SJSA1 (cell line): ENCODE results near the gene LRRC10B. TPM values are rescaled to one million over a fixed set of nuclear protein-coding genes. Genes with fewer than 3 reads are reported as not detected.
A peak's percentile ranks its signal among the peaks of the same experiment; 100 is the strongest.
"Not testable (repeated sequence)": the region's sequence is repeated elsewhere in the genome, so short reads cannot be mapped to it uniquely, and the experiment has no call there.

ENCODE experiments used
- DNase-seq, 2 experiments: peaks; one replicate each; pipeline ENCODE4 v3.0.0-alpha.2; 2015 to 2020; ENCODE audit warnings: low spot score in 2 of 2, low read depth in 1 of 2
- H3K27ac ChIP-seq: fragments of 250-450 bp; sonication (Bioruptor Pico); 2 replicates; pipeline ENCODE4 v1.5.1; 2020; ENCODE audit warnings: mild to moderate bottlenecking, moderate library complexity
- H3K27me3 ChIP-seq: fragments of 250-450 bp; sonication (Bioruptor Pico); replicated peaks from 2 replicates; pipeline ENCODE4 v1.5.1; 2020; ENCODE audit warnings: mild to moderate bottlenecking, moderate library complexity
- H3K36me3 ChIP-seq: fragments of 250-450 bp; sonication (Bioruptor Pico); 2 replicates; pipeline ENCODE4 v1.5.1; 2020; ENCODE audit warnings: mild to moderate bottlenecking
- H3K4me1 ChIP-seq: fragments of 250-450 bp; sonication (Bioruptor Pico); replicated peaks from 2 replicates; pipeline ENCODE4 v1.6.1; 2021; ENCODE audit warnings: mild to moderate bottlenecking
- H3K4me3 ChIP-seq: fragments of 250-450 bp; sonication (Bioruptor Pico); 2 replicates; pipeline ENCODE4 v1.5.1; 2020; ENCODE audit warnings: mild to moderate bottlenecking
- H3K9me3 ChIP-seq: fragments of 250-450 bp; sonication (Bioruptor Pico); replicated peaks from 2 replicates; pipeline ENCODE4 v1.5.1; 2020; ENCODE audit warnings: mild to moderate bottlenecking
- total RNA-seq: library from RNA; depleted of rRNA; stranded (reverse); fragments of >200 nt; shearing (Covaris generic); gene quantifications from 2 replicates; pipeline ENCODE4 v1.2.3, GENCODE V29; 2014

The LRRC10B gene
- total RNA-seq, 1 experiment from 2014 or later: not detected

DNA sequence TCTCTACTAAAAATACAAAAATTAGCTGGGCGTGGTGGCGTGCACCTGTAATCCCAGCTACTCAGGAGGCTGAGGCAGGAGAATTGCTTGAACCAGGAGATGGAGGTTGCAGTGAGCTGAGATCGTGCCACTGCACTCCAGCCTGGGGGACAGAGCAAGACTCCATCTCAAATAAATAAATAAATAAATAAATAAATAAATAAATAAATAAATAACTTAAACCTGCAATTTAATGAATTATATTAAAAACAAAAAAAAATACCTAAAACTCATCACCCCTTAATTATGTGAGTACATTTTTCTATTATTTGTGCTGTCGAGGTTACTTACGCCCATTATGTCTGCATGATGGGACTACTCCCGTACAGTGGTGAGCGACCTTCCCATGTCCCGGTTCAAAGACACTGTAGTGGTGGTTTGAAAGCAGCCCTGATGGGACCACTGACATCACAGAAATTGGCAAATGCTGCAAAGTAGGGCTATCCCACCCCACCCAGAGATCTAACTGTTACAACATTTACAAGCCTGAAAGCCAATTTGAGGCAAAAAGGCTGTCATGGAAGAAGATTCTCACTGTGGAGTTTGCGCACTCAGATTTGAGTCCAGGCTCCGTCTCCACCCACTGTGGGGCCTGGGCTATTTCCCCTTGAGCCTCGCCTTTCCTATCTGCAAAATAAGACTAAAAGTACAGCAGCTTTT lies 29.0 kb upstream of the LRRC10B start:
- H3K4me1 ChIP-seq, H3K36me3 ChIP-seq, H3K9me3 ChIP-seq, H3K27ac ChIP-seq, H3K4me3 ChIP-seq, DNase-seq, H3K27me3 ChIP-seq: not testable (repeated sequence)

DNA sequence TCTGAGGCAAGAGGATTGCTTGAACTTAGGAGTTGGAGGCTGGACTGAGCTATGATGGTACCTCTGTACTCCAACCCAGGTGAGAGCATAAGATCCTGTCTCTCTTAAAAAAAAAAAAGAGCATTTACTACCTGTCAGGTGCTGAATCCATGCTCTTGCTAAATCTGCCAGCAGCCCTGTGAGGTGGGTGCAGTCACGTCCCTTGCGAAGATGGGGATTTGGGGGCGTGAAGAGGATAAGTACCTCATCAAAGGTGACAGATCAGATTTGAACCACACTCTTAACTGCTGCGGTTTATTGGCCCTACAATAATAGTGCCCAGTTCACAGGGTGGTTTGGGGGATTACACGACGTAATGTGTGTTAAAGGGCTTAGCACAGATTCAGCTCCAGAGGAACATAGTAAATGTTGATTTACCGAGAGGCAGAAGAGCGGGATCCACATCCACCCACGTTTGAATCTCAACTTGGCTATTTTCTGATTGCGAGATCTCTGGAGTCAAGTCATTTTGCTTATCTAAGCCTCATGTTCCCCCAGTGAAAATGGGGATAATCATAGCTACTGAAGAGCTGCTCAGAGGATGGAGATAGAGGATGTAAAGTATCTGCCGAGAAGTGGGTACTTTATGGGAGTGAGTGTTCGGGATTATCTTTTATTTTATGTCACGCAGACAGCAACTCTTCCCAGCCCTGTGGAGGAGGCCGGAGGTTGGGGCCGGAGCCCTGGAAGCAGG lies 28.1 kb upstream of the LRRC10B start:
- H3K9me3 ChIP-seq: no peaks in the 10 kb centered on the region; the same call in 1 of the 2 replicates
- no peak overlapping the region for H3K4me3 ChIP-seq
- H3K36me3 ChIP-seq: no peaks in the 10 kb centered on the region
- peaks cover 6% of the 10 kb centered on the region; the same call in 1 of the 2 replicates for H3K27me3 ChIP-seq
- no peak for DNase-seq
- H3K27ac ChIP-seq: no peak overlapping the region
- H3K4me1 ChIP-seq: 0 out of 2 replicates have a peak, but pooled peaks cover 4% of the 10 kb centered on the region

DNA sequence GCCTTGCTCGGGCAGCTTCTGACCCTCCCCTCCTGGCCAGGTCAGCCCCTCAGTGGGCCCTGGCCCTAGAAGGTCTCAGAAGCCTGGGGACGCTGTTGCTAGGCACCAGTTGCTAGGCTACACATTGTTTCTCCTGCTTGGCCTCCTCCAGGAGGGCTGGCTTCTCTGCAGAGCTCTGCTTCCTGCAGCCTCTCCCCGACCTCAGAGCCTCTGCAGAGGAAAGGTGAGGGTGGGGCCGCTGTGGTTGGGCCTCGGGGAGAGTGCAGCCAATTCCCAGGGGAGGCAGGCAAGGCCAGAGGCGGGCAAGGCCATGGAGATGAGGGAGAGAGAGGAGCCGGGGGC lies 27.6 kb upstream of the LRRC10B start:
- Histone ChIP-seq H3K9me3 (no peaks in the 10 kb centered on the region; the same call in 1 of the 2 replicates), H3K4me3 (no peak overlapping the region), H3K4me1 (0 out of 2 replicates have a peak, but pooled peaks cover 4% of the 10 kb centered on the region), H3K36me3 (no peaks in the 10 kb centered on the region), H3K27ac (no peak overlapping the region), H3K27me3 (peaks cover 6% of the 10 kb centered on the region; the same call in 1 of the 2 replicates)
- no peak for DNase-seq

DNA sequence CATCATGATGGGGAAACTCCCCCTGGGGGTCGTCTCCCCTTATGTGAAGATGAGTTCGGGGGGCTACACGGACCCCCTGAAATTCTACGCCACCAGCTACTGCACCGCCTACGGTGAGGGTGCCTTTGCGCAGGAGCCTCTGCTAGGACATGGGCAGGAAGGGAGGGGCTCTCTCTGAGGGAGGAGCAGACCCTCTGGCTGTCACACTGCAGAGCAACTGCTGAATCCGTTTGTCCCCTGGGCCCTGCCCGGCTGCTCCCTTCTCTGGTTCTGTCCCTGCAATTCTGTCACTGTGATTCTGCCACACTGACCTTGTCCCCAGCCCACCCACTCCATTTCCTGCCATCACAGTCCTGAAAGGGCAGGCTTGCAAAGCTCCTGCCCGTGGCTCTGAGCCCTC lies 26.7 kb upstream of the LRRC10B start:
- Histone ChIP-seq H3K9me3 (no peaks in the 10 kb centered on the region; the same call in 1 of the 2 replicates), H3K27me3 (peaks cover 6% of the 10 kb centered on the region; the same call in 1 of the 2 replicates), H3K4me3 (no peak overlapping the region), H3K4me1 (0 out of 2 replicates have a peak, but pooled peaks cover 4% of the 10 kb centered on the region), H3K27ac (no peak overlapping the region), H3K36me3 (no peaks in the 10 kb centered on the region)
- DNase-seq: no peak

DNA sequence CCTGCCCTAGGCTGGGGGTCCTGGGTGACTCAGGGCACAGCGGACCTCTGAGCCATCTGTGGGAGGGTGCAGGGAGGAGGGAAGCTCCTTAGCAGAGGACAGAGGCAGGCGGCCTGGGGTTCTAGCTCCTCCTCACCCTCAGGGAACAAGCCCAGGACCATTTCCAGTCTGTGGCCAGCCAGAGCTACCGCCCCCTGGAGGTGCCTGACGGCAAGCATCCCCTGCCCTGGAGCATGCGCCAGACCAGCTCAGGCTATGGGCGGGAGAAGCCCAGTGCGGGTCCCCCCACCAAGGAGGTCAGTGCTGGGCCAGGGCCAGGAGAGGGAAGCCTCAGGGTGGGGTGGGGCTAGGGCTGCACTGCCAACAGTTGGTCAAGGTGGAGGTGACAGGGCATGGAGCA lies 26.0 kb upstream of the LRRC10B start:
- DNase-seq: no peak
- no peak overlapping the region for H3K27ac ChIP-seq
- 0 out of 2 replicates have a peak, but pooled peaks cover 3% of the 10 kb centered on the region for H3K4me1 ChIP-seq
- no peaks in the 10 kb centered on the region for H3K9me3 ChIP-seq
- H3K27me3 ChIP-seq: peaks cover 6% of the 10 kb centered on the region; the same call in 1 of the 2 replicates
- no peak overlapping the region for H3K4me3 ChIP-seq
- H3K36me3 ChIP-seq: no peaks in the 10 kb centered on the region

DNA sequence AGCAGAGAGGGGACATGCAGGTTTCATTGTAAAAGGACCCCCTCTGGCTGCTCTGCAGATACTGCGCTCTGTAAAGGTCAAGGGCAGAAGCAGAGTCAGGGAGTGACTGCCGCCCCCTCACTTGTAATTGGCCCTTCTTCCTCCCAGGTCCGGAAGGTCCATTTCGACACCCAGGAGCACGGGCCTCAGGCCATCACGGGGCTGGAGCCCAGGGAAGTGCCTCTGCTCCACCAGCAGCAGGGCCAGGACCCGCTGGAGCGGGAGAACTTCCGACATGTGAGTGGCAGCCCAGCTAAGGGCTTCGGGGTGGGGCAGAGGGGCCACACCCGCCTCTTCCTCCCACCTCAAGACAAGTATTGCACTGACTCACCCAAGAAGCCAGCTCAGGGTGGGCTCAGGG lies 24.0 kb upstream of the LRRC10B start:
- H3K4me3 ChIP-seq: no peak overlapping the region
- no peaks in the 10 kb centered on the region for H3K9me3 ChIP-seq
- no peak overlapping the region for H3K27ac ChIP-seq
- H3K27me3 ChIP-seq: peaks cover 6% of the 10 kb centered on the region; the same call in 1 of the 2 replicates
- peaks cover 3% of the 10 kb centered on the region for H3K4me1 ChIP-seq
- no peaks in the 10 kb centered on the region for H3K36me3 ChIP-seq
- DNase-seq: no peak

DNA sequence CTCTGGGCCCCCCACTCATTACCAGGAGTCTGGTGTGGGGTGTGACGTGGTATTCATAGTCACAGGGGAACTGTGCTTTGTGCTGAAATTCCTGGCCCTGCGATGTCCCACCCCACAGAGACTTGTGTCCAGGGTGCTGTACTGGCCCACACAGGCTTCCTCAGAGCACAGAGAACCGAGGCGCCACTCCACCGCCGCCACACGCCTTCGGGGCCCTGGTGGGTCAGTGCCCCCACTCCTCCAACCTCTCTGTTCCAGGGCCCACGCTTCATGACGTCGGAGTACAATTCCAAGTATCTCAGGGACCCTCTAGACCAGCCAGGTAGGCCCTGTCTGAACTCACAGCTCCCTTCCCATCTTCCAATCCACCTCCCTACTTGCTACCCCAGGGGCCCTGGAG lies 23.5 kb upstream of the LRRC10B start:
- Histone ChIP-seq H3K9me3 (no peaks in the 10 kb centered on the region), H3K4me3 (no peak overlapping the region), H3K36me3 (no peaks in the 10 kb centered on the region), H3K4me1 (peaks cover 9% of the 10 kb centered on the region), H3K27me3 (peaks cover 6% of the 10 kb centered on the region; the same call in 1 of the 2 replicates), H3K27ac (no peak overlapping the region)
- no peak for DNase-seq

DNA sequence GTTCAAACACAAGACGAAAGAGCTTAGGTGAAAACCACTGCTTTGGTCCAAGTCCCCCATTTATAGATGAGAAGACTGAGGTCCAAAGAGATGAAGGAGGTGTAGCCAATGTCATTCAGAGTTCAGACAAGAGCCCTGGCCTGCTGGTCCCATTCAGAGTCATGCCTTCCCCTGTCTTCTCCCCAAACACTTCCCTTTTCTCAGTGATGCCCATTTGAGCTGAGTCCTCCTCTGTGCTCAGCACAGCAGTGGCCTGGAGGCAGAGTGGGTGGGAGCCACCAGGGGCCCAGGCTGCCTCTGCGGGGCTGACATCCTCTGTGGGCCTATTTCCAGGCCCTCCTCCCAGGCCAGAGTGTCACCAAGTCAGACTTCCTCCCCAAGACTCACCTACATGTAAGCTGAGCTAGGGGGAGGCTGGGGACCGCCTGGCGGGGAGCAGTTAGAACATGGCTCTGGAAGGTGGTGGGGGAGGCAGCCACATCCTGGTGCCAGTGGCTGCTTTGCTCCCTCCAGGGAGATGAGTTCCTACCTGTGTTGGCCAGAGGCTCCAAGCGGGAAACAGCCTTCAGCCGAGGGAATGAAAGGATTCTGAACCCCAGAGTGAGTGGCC lies 22.4 kb upstream of the LRRC10B start:
- DNase-seq: no peak
- Histone ChIP-seq H3K27me3 (peaks cover 6% of the 10 kb centered on the region; the same call in 1 of the 2 replicates), H3K27ac (no peak overlapping the region), H3K36me3 (no peaks in the 10 kb centered on the region), H3K4me3 (no peak overlapping the region), H3K9me3 (no peaks in the 10 kb centered on the region), H3K4me1 (peaks cover 16% of the 10 kb centered on the region)

DNA sequence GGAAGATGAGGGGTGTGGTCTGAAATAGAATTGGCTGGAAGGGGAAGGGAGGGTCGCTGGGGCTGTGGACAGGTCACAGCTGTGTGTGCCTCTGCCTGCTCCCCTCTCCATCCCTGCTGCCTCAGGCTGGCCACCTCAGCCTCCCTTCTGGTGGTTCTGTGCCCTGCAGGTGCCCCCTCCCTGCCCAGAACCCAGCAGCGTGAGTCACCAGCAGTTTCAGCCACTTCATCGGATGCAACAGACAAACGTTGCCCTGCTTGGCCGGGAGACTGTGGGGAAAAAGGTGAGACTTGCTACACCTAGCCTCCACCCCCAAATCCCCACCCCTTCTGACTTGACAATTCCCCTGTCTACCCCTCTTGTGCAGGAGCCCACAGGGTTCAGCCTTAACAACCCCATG lies 21.8 kb upstream of the LRRC10B start:
- Histone ChIP-seq H3K9me3 (no peaks in the 10 kb centered on the region), H3K27ac (no peak overlapping the region), H3K4me1 (peaks cover 16% of the 10 kb centered on the region), H3K27me3 (no peaks in the 10 kb centered on the region), H3K36me3 (no peaks in the 10 kb centered on the region), H3K4me3 (no peak overlapping the region)
- DNase-seq: no peak

DNA sequence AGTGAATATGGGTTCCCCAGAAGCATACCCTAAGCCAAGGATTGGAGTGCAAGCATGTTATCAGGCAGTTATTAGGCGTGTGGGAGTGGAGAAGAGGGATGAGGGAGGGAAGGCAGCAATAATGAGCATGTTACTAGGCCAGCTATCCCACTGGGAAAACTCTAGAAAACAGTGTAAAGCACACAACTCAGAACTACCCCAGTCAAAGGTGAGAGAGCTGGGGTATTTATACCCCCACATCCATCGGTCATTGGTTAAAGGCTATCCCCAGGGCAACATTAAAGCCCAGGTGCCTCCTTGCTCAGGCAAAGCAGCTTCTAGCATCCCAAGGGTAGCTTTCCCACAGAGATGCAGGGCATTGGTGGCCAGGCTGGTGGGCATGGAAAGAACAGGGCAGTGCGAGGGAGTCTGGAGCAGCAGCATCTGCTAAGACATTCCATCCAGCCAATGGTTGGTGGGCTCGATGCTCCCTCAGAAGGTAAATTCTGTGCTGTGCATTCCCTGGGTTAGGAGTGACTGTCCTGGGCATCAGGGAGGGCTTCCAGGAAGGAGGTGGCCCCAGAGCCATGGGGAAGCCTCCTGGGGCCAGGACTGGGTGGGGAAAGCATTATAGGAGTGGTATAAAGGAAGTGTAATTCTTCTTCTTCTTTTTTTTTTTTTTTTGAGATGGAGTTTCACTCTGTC lies 21.1 kb upstream of the LRRC10B start:
- H3K9me3 ChIP-seq: no peaks in the 10 kb centered on the region
- no peaks in the 10 kb centered on the region for H3K27me3 ChIP-seq
- no peak overlapping the region for H3K27ac ChIP-seq
- no peak for DNase-seq
- H3K4me3 ChIP-seq: no peak overlapping the region
- no peaks in the 10 kb centered on the region for H3K36me3 ChIP-seq
- peaks cover 16% of the 10 kb centered on the region for H3K4me1 ChIP-seq

DNA sequence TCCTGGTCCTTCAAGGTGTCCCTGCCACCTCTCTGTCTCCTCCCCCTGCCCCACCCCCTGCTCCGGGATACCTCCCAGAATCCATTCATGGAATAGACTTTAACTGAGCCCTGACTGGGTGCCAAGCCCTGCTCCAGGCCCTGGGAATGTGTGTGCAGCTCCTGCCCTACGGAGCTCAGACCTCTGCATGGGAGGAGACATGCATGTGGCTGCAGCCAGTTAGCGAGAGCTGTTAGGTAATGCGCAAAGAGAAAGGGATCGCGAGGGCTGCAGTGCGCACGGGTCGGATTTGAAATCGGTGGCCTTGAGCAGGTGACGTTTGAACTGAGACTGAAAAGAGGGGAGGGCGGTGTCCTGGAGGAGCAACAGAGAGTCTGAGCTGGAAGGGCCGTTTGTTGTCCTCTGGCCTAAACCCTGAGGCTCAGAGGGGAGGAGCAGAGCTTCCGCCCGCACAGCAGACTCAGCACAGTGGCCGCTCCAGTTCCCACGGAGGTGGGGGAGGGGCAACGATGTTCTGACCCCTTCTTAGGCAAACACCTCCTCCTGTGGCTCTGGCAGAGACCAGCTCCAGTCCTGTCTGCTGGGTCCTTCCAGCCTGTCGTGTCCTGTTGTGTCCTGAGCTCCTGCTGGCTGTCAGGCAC lies 19.8 kb upstream of the LRRC10B start:
- no peak overlapping the region for H3K4me3 ChIP-seq

DNA sequence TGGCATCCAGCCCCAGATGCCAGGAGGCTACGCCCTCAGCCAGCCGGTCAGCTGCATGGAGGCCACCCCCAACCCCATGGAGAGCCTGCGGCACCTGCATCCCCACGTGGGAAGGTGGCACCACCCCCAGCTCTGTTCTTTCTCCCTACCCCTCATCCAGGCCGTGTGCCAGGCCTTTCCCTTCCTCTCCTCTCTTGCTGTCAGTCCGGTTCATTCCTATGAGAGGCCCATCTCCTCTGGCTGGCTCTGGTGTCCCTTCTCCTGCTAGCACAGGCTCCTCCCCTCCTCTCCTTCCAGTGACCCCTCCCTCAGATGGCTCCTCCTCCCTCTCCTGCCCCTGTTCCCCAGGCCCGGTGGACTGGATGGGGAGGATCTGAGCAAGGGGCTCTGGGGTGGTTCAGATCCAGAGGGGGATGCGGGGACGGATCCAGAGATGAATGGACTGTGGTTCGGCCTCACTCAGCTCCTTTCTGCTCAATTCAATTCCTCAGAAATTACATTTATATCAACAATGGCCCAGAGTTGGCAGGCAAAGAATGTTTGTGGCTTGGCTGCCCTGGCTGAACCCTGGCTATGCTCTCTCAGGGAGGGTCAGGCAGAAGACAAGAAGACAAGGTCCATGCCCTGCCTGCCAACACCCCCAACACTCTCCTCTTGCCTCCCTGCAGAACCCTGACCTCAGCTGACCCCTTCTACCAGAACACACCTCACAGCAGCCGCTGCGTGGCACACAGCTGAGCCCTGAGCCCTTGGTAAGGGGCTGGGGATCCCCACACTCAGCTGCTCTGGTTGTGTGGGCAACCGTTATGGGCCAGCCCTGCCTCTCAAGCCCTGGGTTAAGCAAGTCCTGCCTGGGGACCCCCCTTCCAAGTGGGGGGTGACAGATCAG lies 18.5 kb upstream of the LRRC10B start:
- H3K27ac ChIP-seq: no peak overlapping the region
- no peaks in the 10 kb centered on the region for H3K36me3 ChIP-seq
- DNase-seq: peak in 1 of 2 experiments; percentile 62
- peaks cover 16% of the 10 kb centered on the region for H3K4me1 ChIP-seq
- H3K4me3 ChIP-seq: no peak overlapping the region
- no peaks in the 10 kb centered on the region for H3K9me3 ChIP-seq
- no peaks in the 10 kb centered on the region for H3K27me3 ChIP-seq

More for the DNA sequence above, 19.8 kb upstream of the LRRC10B start:
- Histone ChIP-seq H3K27me3 (no peaks in the 10 kb centered on the region), H3K27ac (no peak overlapping the region), H3K4me1 (peaks cover 16% of the 10 kb centered on the region), H3K36me3 (no peaks in the 10 kb centered on the region), H3K9me3 (no peaks in the 10 kb centered on the region)
- no peak for DNase-seq
